Tibial artery (tissue), 4 donors: ENCODE results near the gene YJEFN3.

Experiments used
- DNase-seq, 2 donors: peaks; one replicate each; pipeline ENCODE4 v3.0.0-alpha.2; 2019
- H3K27ac ChIP-seq, 2 donors: fragments of 200-600 bp; sonication (generic) in 1 of 2; 1 replicate in 1 of 2; 2 replicates in 1 of 2; pipeline ENCODE4 v1.5.1; 2018 to 2019; ENCODE audit warnings: mild to moderate bottlenecking in 1 of 2
- H3K27me3 ChIP-seq, 2 donors: fragments of 200-600 bp; sonication (generic) in 1 of 2; one replicate each; pipeline versions ENCODE4 v1.5.1 to v1.6.0; 2016 to 2019
- H3K36me3 ChIP-seq, 3 donors: fragments of 200-600 bp; sonication (generic) in 2 of 3; one replicate each; pipeline ENCODE4 v1.5.1; 2016 to 2019; ENCODE audit warnings: mild to moderate bottlenecking in 2 of 3
- H3K4me1 ChIP-seq, 4 donors: fragments of 200-600 bp; sonication (generic) in 2 of 4; 1 replicate in 3 of 4; 2 replicates in 1 of 4; pipeline ENCODE4 v1.5.1; 2016 to 2019
- H3K4me3 ChIP-seq, 2 donors: fragments of 200-600 bp; sonication (generic) in 1 of 2; 1 replicate in 1 of 2; 2 replicates in 1 of 2; pipeline ENCODE4 v1.5.1; 2018 to 2019; ENCODE audit warnings: mild to moderate bottlenecking in 2 of 2
- H3K9me3 ChIP-seq, 3 donors: fragments of 200-600 bp; sonication (generic) in 1 of 3; one replicate each; pipeline ENCODE4 v1.5.1; 2016 to 2019
- CTCF ChIP-seq, 2 experiments: fragments of 200-600 bp in 1 of 2; fragments of 450-650 bp in 1 of 2; IDR thresholded peaks; one replicate each; pipeline ENCODE4 v1.5.1; 2017 to 2019; ENCODE audit warnings: antibody characterized with exemption in 2 of 2, mild to moderate bottlenecking in 1 of 2, moderate library complexity in 1 of 2
- intact Hi-C: fragments of 100-400 bp; cut with DNase I; formaldehyde crosslinking; loops from one replicate; pipeline ENCODE4 v1.15.0; 2023; ENCODE audit warnings: low total_unique reads

The YJEFN3 gene

GRCh38 chr19:19502281-19502680 is 26.4 kb upstream of the YJEFN3 start:
- TF ChIP-seq CTCF (IDR thresholded peaks at IDR 0.05): no peak
- Histone ChIP-seq H3K27me3 (no peaks in the 10 kb centered on the region), H3K27ac (no peak overlapping the region), H3K4me3 (no peak overlapping the region), H3K9me3 (no peaks in the 10 kb centered on the region), H3K36me3 (peaks cover 64 to 90% (median 78%) of the 10 kb centered on the region in 3 donors), H3K4me1 (no peaks in the 10 kb centered on the region)
- intact Hi-C loops: no loop called here
- no peak for DNase-seq

- H3K36me3 ChIP-seq: peaks cover 69 to 90% (median 78%) of the 10 kb centered on the region in 3 donors
- intact Hi-C loops: no loop called here
Observed at GRCh38 chr19:19502808-19503602, 25.7 kb upstream of the YJEFN3 start.

GRCh38 chr19:19504754-19505668 is 23.7 kb upstream of the YJEFN3 start:
- no peak for DNase-seq
- H3K9me3 ChIP-seq: no peaks in the 10 kb centered on the region
- no peaks in the 10 kb centered on the region for H3K27me3 ChIP-seq
- TF ChIP-seq CTCF (IDR thresholded peaks at IDR 0.05): no peak
- H3K27ac ChIP-seq: no peak overlapping the region
- no peaks in the 10 kb centered on the region for H3K4me1 ChIP-seq
- peaks cover 54 to 72% (median 58%) of the 10 kb centered on the region in 3 donors for H3K36me3 ChIP-seq
- intact Hi-C loops: no loop called here
- no peak overlapping the region for H3K4me3 ChIP-seq

More at GRCh38 chr19:19502808-19503602, 25.7 kb upstream of the YJEFN3 start:
- H3K4me3 ChIP-seq: no peak overlapping the region
- no peaks in the 10 kb centered on the region for H3K4me1 ChIP-seq
- H3K27me3 ChIP-seq: no peaks in the 10 kb centered on the region
- H3K9me3 ChIP-seq: no peaks in the 10 kb centered on the region
- TF ChIP-seq CTCF (IDR thresholded peaks at IDR 0.05): no peak
- no peak overlapping the region for H3K27ac ChIP-seq
- DNase-seq: no peak

- Histone ChIP-seq H3K9me3 (no peaks in the 10 kb centered on the region), H3K4me1 (no peaks in the 10 kb centered on the region), H3K27ac (no peak overlapping the region), H3K4me3 (no peak overlapping the region), H3K36me3 (peaks cover 46 to 64% (median 50%) of the 10 kb centered on the region in 3 donors), H3K27me3 (no peaks in the 10 kb centered on the region)
- DNase-seq: no peak
- intact Hi-C loops: no loop called here
- TF ChIP-seq CTCF (IDR thresholded peaks at IDR 0.05): no peak
Observed at GRCh38 chr19:19505669-19506326, 22.9 kb upstream of the YJEFN3 start.

- H3K4me1 ChIP-seq: no peaks in the 10 kb centered on the region
- no peak for DNase-seq
- no peak for TF ChIP-seq CTCF (IDR thresholded peaks at IDR 0.05)
- no peak overlapping the region for H3K27ac ChIP-seq
- intact Hi-C loops: no loop called here
- no peak overlapping the region for H3K4me3 ChIP-seq
- H3K27me3 ChIP-seq: no peaks in the 10 kb centered on the region
- H3K36me3 ChIP-seq: peaks cover 38 to 57% (median 42%) of the 10 kb centered on the region in 3 donors
- no peaks in the 10 kb centered on the region for H3K9me3 ChIP-seq
Observed at GRCh38 chr19:19506592-19506991, 22.1 kb upstream of the YJEFN3 start.
